Cardiac septum (tissue), 1 donor: Measurements from ENCODE around the gene ZNF214. TPM values are rescaled to one million over a fixed set of nuclear protein-coding genes. Genes with fewer than 3 reads are reported as not detected.
"Not testable (repeated sequence)": the region's sequence is repeated elsewhere in the genome, so short reads cannot be mapped to it uniquely, and the experiment has no call there.

Experiments
- DNase-seq: peaks from one replicate; pipeline ENCODE4 v3.0.0-alpha.2; 2020; ENCODE audit warnings: low spot score
- intact Hi-C: fragments of 100-400 bp; cut with DNase I; formaldehyde crosslinking; loops from one replicate; pipeline ENCODE4 v1.14.0; 2022
- total RNA-seq: library from RNA; stranded (reverse); fragmentation: NEBNext Ultra II Directional; extraction: Animal tissue kit (Norgen Biotek cat#: 25700); gene quantifications from one replicate; pipeline ENCODE4 v1.2.1, GENCODE V29; 2021
- donor health status: DM: no; HTN: no; CAD: no.

Gene ZNF214
- total RNA-seq, 1 donor from 2014 or later: 0.67 TPM

- DNase-seq: no peak
- intact Hi-C loops: no loop called here
Observed at GRCh38 chr11:6992026-6992425, 28.1 kb downstream of the ZNF214 start.

DNA sequence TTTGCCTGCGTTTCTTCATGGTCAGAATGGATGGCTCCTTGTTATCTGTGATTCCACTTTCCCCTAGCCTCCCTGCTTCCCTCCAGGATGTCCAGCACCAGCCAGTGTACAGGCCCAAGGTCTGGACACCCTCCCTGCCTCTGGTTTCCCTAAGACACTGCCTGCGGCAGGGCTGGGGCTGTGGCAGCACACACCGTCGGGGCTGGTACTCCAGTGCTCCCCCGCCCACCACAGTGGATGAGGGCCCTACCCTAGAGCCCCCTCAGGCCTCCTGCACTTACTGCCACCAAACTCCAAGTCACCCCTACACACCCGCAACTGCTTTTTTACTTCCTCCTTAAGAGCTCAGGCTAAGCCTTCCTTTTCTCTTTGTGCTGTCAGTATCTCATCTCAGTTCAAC is 28.9 kb downstream of the ZNF214 start:
- intact Hi-C loops: no loop called here
- no peak for DNase-seq

DNA sequence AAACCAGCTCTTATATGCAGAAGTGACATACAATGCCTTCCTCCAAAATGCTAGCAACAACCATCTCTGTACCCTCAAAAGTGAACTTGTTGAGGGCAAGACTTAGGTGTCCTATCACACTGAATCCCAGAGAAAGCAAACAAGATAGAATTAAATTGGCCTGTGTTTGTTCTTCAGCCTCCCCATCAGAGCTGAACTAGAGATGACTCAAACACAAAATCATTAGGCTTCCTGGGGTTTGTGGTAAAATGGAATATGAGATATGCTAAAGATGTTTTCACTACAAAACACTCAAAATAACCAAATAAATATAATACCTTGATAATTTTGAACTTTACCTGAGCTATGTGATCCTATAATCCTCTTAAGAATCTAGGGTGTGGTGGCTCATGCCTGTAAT is 31.6 kb downstream of the ZNF214 start:
- no peak for DNase-seq
- intact Hi-C loops: no loop called here

DNA sequence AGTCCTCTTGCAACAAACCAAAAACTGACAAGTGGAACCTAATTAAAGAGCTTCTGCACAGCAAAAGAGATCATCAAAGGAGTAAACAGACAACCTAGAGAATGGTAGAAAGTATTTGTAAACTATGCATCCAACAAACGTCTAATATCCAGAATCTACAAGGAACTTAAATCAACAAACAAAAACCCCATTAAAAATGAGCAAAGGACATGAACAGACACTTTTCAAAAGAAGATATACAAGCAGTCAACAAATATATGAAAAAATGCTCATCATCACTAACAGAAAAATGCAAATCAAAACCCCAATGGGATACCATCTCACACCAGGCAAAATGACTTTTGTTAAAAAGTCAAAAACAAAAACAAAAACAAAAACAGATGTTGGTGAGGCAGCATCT is 33.7 kb downstream of the ZNF214 start:
- intact Hi-C loops: no loop called here
- no peak for DNase-seq

GRCh38 chr11:6979365-6979764 is 40.8 kb downstream of the ZNF214 start:
- intact Hi-C loops: no loop called here
- DNase-seq: no peak

GRCh38 chr11:6969854-6970253 is 50.3 kb downstream of the ZNF214 start:
- DNase-seq, intact Hi-C loops: not testable (repeated sequence)

GRCh38 chr11:6968816-6969215 is 51.3 kb downstream of the ZNF214 start:
- intact Hi-C loops: no loop called here
- DNase-seq: no peak

DNA sequence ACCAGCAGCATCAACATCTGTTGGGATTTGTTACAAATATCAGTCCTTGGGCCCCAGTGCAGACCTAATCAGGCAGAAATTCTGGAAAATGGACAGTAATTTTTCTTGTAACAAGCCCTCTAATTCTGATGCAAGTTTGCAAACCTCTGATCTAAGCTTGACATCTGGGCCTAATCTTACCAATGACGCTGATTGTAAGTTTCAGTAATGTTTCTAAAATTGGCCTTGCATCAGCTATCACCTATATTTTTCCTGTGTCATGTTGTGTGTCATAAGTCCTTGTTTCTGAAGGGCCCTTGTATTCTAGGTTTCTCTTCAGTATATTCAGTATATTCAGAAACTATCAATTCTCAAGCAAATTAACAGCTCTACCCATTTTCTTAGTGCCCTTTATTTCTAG is 57.5 kb downstream of the ZNF214 start:
- intact Hi-C loops: no loop called here
- DNase-seq: no peak

GRCh38 chr11:6962141-6962540 is 58.0 kb downstream of the ZNF214 start:
- intact Hi-C loops: no loop called here
- DNase-seq: no peak

GRCh38 chr11:6954248-6954647 is 65.9 kb downstream of the ZNF214 start:
- intact Hi-C loops, DNase-seq: not testable (repeated sequence)

Other genes starting within 250 kb of the ZNF214 start
- not detected for gene OR2AG2, start 248.4 kb downstream of the ZNF214 start, total RNA-seq
- not detected for gene OR2AG1, start 237.3 kb downstream of the ZNF214 start, total RNA-seq
- not detected for gene OR6A2, start 220.7 kb downstream of the ZNF214 start, total RNA-seq
- gene OR10A5, start 174.7 kb downstream of the ZNF214 start, total RNA-seq: not detected
- not detected for gene OR10A2, start 157.3 kb downstream of the ZNF214 start, total RNA-seq
- not detected for gene OR10A4, start 143.7 kb downstream of the ZNF214 start, total RNA-seq
- not detected for gene OR2D2, start 127.8 kb downstream of the ZNF214 start, total RNA-seq
- gene OR2D3, start 99.3 kb downstream of the ZNF214 start, total RNA-seq: not detected
- 0.24 TPM for gene ZNF215, start 93.9 kb downstream of the ZNF214 start, total RNA-seq
- gene NLRP14, start 133 bp upstream of the ZNF214 start, total RNA-seq: not detected
- not detected for gene RBMXL2, start 68.7 kb upstream of the ZNF214 start, total RNA-seq
- gene SYT9, start 231.6 kb upstream of the ZNF214 start, total RNA-seq: 0.92 TPM